Cardiac muscle cell (in vitro differentiated cells and primary cell): ENCODE data around the gene MEI4. TPM values are rescaled to one million over a fixed set of nuclear protein-coding genes. Genes with fewer than 3 reads are reported as not detected.
"Not testable (repeated sequence)": the region's sequence is repeated elsewhere in the genome, so short reads cannot be mapped to it uniquely, and the experiment has no call there.

Source experiments
- DNase-seq, 2 donors: peaks; one replicate each; pipeline versions ENCODE4 v3.0.0 to v3.0.0-alpha.2; 2010 to 2017; ENCODE audit warnings: low read depth in 1 of 2, low spot score in 1 of 2
- H3K27ac ChIP-seq: fragments of 200-600 bp; sonication (generic); 2 replicates; pipeline ENCODE4 v1.5.1; 2016
- H3K27me3 ChIP-seq: fragments of 200-600 bp; sonication (generic); 2 replicates; pipeline ENCODE4 v1.6.0; 2016; ENCODE audit warnings: control low read depth
- H3K36me3 ChIP-seq: fragments of 200-600 bp; sonication (generic); 2 replicates; pipeline ENCODE4 v1.5.1; 2016; ENCODE audit warnings: control low read depth
- H3K4me1 ChIP-seq: fragments of 200-600 bp; sonication (generic); 2 replicates; pipeline ENCODE4 v1.8.1; 2017; ENCODE audit warnings: low read depth, mild to moderate bottlenecking, mixed run types
- H3K4me3 ChIP-seq: fragments of 200-600 bp; sonication (generic); 2 replicates; pipeline ENCODE4 v1.5.1; 2016; ENCODE audit warnings: mild to moderate bottlenecking
- H3K9me3 ChIP-seq: fragments of 200-600 bp; sonication (generic); 2 replicates; pipeline ENCODE4 v1.5.1; 2017; ENCODE audit warnings: low read depth, mild to moderate bottlenecking, control low read depth
- CTCF ChIP-seq: IDR thresholded peaks from 2 replicates; pipeline ENCODE4 v1.5.1; 2012; ENCODE audit warnings: low read depth, mild to moderate bottlenecking, low read length
- polyA plus RNA-seq: library from polyadenylated mRNA; unstranded; fragments of >200 nt; fragmentation: Nextera tagmentation; extraction: Ambion mirVana; gene quantifications from 2 replicates; pipeline ENCODE4 v1.2.1, GENCODE V29; 2016
- total RNA-seq: library from RNA; depleted of rRNA; stranded (reverse); fragments of >200 nt; gene quantifications from 2 replicates; pipeline ENCODE4 v1.2.3, GENCODE V29; 2016

Gene MEI4
- total and polyA plus RNA-seq, 2 experiments from 2014 or later, result 0.15 to 0.36 TPM

- TF ChIP-seq CTCF, result no peak
- Histone ChIP-seq H3K4me1 (no peaks in the 10 kb centered on the region), H3K27me3 (no peaks in the 10 kb centered on the region), H3K27ac (no peak overlapping the region), H3K9me3 (no peaks in the 10 kb centered on the region), H3K36me3 (no peaks in the 10 kb centered on the region), H3K4me3 (no peak overlapping the region)
- no peak for DNase-seq
Observed at GRCh38 chr6:77678048-77678447, 25.2 kb downstream of the MEI4 start.

GRCh38 chr6:77683515-77683914, 30.7 kb downstream of the MEI4 start:
- H3K27me3 ChIP-seq, result no peaks in the 10 kb centered on the region
- no peaks in the 10 kb centered on the region for H3K9me3 ChIP-seq
- H3K4me1 ChIP-seq, result no peaks in the 10 kb centered on the region
- H3K4me3 ChIP-seq, result no peak overlapping the region
- H3K36me3 ChIP-seq, result no peaks in the 10 kb centered on the region
- TF ChIP-seq CTCF, result no peak
- DNase-seq, result no peak
- no peak overlapping the region for H3K27ac ChIP-seq

- no peak for DNase-seq
- Histone ChIP-seq H3K36me3 (no peaks in the 10 kb centered on the region), H3K27ac (no peak overlapping the region), H3K9me3 (no peaks in the 10 kb centered on the region), H3K4me3 (no peak overlapping the region), H3K27me3 (no peaks in the 10 kb centered on the region), H3K4me1 (no peaks in the 10 kb centered on the region)
- TF ChIP-seq CTCF, result no peak
Observed at GRCh38 chr6:77686931-77687330, 34.1 kb downstream of the MEI4 start.

DNA sequence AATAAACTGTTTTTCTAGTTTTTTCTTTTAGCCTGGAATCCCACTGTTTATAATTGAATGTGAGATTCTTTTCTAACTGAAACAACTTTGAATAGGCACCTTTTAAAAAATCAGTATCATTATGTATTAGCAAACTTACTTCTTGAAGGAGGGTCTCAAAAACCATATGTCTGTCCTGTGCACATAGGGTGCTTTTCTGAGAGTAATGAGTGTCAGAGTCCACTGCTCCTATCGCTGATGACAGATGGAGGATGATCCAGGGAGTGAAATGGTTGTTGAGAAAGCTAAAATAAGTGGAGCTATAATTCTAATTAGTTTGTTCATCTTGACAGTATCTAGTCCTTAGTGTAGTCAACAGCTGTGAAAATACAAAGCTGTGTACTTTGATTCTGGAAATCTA, 35.8 kb downstream of the MEI4 start:
- H3K4me3 ChIP-seq, result no peak overlapping the region

GRCh38 chr6:77700095-77700494, 47.3 kb downstream of the MEI4 start:
- not testable (repeated sequence) for DNase-seq, H3K9me3 ChIP-seq, H3K4me1 ChIP-seq, H3K27ac ChIP-seq, H3K36me3 ChIP-seq, H3K27me3 ChIP-seq, H3K4me3 ChIP-seq

More for the DNA sequence above, 35.8 kb downstream of the MEI4 start:
- no peaks in the 10 kb centered on the region for H3K27me3 ChIP-seq
- H3K9me3 ChIP-seq, result no peaks in the 10 kb centered on the region
- DNase-seq, result no peak
- no peak for TF ChIP-seq CTCF
- H3K4me1 ChIP-seq, result no peaks in the 10 kb centered on the region
- no peak overlapping the region for H3K27ac ChIP-seq
- H3K36me3 ChIP-seq, result no peaks in the 10 kb centered on the region

GRCh38 chr6:77707603-77708002, 54.8 kb downstream of the MEI4 start:
- Histone ChIP-seq H3K27ac (no peak overlapping the region), H3K36me3 (no peaks in the 10 kb centered on the region), H3K9me3 (no peaks in the 10 kb centered on the region), H3K27me3 (no peaks in the 10 kb centered on the region), H3K4me3 (no peak overlapping the region), H3K4me1 (no peaks in the 10 kb centered on the region)
- no peak for TF ChIP-seq CTCF
- DNase-seq, result no peak
